A172 (cell line): ENCODE measurements around the gene RSPH1. TPM values are rescaled to one million over a fixed set of nuclear protein-coding genes. Genes with fewer than 3 reads are reported as not detected.

Experiments
- DNase-seq: peaks from one replicate; pipeline ENCODE4 v3.0.0-alpha.2; 2015; ENCODE audit warnings: low spot score
- total RNA-seq: library from RNA; depleted of rRNA; stranded (reverse); fragments of >200 nt; shearing (Covaris generic); gene quantifications from 2 replicates; pipeline ENCODE4 v1.2.3, GENCODE V29; 2014; rRNA removed

The RSPH1 gene
- total RNA-seq, 1 experiment from 2014 or later = not detected

DNA sequence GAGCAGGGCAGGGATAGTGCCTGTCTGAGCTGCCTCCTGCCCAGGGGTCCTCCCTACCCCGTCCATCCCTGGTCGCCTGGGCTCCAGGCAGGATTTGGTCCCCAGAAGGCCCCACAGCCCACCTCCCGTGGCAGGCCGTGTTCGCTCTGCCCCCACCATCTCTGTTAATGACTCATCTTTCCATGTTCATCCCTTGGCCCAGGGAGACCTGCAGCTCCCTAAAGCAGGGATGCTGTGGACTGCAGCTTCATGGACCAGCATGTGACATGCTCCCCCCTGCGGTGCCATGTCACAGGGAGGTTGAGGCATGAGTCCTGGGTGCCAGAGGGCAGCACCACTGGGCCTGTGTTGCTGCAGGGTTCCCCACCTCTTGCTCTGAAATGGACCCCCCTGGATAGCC, 65.5 kb downstream of the RSPH1 start:
- DNase-seq = no peak

DNA sequence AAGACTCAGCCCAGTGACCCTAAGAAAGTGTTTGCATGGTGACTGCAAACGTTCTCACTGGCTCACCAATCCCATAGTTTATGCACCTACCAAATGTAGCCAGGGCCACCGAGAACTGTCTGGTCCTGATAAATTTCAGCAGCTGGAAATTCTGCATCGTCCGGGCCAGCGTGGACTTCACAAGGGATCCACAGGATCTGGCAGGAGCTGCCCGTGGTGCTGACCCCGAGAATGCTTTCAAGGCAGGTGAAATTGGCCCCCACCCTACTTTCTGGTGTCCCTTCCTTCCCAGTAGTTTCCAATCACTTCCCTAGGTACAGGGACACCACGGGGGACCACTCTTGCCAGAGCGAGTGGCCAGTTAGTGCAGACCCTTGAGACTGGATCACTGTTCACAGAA, 66.2 kb downstream of the RSPH1 start:
- no peak for DNase-seq

DNA sequence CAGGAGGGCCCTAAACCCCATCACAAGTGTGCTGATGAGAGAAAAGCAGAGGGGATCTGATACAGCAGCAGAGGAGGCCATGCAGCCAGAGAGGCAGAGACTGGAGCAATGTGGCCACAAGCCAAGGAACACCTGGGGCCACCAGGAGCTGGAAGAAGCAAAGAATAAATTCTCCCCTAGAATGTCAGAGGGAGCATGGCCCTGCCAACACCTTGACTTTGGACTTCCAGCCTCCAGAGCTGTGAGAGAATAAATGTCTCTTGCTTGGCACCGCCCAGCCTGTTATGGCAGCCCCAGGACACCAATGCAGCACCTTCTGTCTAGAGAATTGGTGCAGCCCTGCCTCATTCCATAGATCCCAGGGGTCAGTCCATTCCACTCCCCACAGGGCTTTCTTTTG, 67.0 kb downstream of the RSPH1 start:
- DNase-seq = no peak

DNA sequence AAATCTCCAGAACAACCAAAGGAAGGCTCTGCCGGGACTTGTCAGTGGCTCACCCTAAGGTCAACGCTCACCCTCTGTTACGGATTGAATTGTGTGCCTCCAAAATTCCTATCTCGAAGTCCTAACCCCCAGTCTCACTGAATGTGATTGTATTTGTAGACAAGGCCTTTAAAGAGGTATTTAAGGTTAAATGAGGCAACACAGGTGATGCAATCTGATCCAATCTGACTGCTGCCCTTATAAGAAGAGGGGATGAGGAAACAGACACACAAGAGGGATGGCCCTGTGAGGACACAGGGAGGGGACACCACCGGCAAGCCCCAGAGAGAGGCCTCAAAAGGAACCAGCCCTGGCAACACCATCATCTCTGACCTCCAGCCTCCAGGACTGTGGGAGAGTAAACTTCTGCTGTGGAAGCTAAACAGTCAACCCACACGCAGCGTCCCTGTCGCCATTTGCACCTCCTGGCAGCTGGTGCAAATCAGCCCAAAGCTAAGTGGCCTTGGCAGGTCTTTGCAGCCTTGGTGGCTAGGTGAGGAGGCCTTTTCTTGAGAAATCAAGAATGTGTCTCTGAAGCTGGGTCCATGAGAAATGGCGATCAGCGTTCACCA, 68.1 kb downstream of the RSPH1 start:
- DNase-seq = no peak

DNA sequence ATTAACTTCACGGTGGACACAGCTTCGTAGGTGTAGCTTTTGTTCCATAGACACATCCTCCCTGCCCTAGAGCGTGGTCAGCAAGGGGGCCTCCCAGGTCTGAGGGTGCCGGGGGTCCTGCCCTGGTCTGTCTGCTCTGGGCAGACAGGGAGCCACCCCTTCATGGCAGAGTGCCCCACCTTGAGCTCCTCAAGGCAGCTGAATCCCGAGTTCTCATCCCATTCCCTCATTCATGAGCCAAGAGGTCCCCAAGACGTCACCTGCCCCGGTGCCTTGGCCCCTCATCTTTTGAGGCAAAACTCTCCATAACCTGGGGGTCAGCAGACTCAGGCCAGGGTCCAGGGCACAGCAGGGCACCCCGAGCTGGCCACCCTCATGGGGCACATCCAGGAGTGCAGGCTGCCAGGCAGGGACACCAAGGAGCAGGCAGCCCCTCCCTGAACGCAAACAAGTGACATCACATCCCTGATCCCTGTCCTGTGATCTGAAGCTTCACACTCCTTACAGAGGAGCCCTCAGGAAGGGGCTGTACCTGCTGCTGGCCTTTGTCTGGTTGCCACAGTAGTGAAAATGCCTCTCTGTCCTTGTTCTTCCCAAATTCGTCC, 69.0 kb downstream of the RSPH1 start:
- DNase-seq = no peak

DNA sequence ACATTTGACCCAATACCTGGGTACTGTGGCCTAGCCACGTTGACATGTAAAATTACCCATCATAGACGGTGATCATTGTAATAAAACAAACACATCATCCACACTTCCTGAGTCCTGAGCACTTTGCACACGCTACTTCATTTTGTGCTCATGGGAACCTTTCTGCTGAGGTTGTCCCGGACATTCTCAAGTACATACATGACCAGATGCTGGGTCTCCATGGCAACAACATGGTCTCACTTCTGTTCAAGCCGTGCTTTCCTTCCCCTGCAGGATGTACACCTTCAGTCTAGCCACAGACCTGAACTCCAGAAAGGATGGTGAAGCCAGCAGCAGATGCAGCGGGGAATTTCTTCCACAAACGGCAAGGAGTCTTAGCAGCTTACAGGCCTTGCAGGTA, 69.6 kb downstream of the RSPH1 start:
- no peak for DNase-seq

DNA sequence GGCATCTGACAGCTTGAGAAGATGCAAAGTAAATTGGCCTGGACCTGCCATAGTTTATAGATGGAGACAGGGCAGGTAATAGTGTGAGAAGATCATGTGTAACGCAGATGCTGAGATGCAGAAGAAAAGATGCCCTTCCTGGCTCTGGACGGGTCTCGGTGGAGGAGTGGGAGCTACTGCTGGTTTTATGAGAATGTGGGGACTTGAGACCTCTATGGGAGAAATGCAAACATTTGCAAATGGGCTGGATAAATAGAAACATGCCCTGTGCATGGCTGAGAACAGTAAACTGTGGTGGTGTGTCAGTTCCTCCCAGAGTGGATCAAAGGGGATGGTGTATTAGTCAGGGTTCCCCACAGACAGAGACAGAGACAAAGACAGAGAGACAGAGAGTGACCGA, 70.4 kb downstream of the RSPH1 start:
- DNase-seq = no peak

DNA sequence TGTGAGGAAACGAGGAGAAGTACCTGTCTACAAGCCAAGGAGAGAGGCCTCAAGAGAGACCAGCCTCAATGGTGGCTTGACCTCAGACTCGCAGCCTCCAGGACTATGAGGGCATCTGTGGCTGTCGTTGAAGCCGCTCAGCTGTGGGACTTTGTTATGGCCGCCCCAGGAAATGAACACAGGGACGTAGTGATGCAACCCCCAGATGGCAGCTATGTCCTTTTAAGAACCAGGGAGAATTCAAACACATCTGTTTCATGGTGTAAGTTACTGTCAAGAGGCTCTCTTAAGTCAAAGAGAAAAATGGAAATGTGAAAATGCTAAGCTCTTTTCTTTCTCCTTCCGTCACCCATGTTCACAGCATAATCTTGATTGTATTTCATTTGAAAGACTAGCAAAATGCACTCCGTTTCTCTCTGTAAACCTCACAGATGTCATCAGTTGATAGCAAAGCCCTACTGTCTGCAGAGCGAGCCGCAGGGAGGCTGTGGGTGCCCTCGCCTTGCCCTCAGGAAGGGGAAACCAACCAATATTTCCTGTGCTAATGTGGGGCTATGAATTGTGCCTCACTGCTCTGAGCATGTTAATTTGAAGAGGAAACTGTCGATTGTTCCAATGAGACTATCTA, 71.0 kb downstream of the RSPH1 start:
- DNase-seq = no peak

DNA sequence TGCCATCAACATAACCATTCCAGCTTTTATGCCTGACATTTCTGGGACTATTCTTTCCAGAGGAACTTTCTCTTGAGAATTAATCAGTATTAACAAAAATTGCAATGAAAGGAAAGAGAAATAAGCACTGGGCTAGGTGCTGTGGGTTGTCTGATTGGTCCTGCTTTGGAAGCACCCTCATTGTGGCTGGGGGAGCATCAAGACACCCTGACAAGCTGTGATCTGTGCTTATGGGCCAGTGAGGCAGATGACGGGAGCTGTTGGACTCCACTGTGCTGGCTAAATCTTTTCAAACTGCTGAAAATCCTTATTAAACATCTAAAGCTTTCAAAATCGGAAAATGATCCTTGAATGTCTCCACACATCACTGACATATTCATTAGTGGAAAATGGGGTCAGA, 72.3 kb downstream of the RSPH1 start:
- DNase-seq = no peak

DNA sequence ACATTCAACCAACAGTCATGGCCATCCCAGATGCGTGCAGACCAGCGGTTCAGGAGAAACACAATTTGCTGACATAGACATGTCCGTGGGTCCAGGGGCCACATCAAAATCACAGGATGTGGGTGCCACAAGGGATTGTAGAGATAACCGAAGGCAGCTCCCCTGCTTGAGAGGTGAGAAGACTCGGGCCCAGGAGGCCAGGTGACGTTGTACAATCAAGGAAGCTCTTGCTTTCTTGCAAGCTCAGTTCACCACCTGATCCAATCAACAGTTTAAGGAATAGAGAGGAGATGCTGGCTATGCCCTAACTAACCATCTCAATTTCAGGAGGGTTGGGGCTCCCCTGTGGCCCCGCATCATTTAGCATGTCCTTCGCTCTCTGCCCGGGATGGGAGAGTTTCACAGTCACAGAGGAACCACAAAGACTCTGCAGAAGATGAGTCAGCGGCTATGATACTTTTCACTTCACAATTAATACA, 72.8 kb downstream of the RSPH1 start:
- peak; percentile 13 for DNase-seq

Other genes starting within 250 kb of the RSPH1 start
- not detected in 2 replicates for gene TFF3, start 180.8 kb downstream of the RSPH1 start, total RNA-seq
- gene TFF2, start 145.2 kb downstream of the RSPH1 start, total RNA-seq = not detected in 2 replicates
- not detected in 2 replicates for gene TFF1, start 129.7 kb downstream of the RSPH1 start, total RNA-seq
- gene TMPRSS3, start 100.2 kb downstream of the RSPH1 start, total RNA-seq = 0.12 TPM in 1 of 2 replicates, not detected in the other
- not detected in 2 replicates for gene UBASH3A, start 92.3 kb downstream of the RSPH1 start, total RNA-seq
- 1.1 and 1.6 TPM in 2 replicates for gene SLC37A1, start 17.6 kb upstream of the RSPH1 start, total RNA-seq
- gene PDE9A, start 157.4 kb upstream of the RSPH1 start, total RNA-seq = not detected in 2 replicates